SH-SY5Y (cell line): ENCODE results near the gene HMX2.

Source experiments
- GATA2 ChIP-seq: IDR thresholded peaks from 2 replicates; pipeline ENCODE4 v1.6.1; 2011; ENCODE audit warnings: mild to moderate bottlenecking, low read depth, low read length
- GATA3 ChIP-seq: IDR thresholded peaks from 2 replicates; pipeline ENCODE4 v1.6.1; 2011; ENCODE audit warnings: low read depth, mild to moderate bottlenecking, low read length, moderate library complexity

HMX2 gene

GRCh38 chr10:123180101-123181090 lies 32.5 kb downstream of the HMX2 start:
- TF ChIP-seq GATA3 (no peak), GATA2 (no peak)

GRCh38 chr10:123183724-123184123 lies 35.8 kb downstream of the HMX2 start:
- TF ChIP-seq GATA3 (no peak), GATA2 (no peak)

- TF ChIP-seq GATA2 (no peak), GATA3 (no peak)
Measured at GRCh38 chr10:123187781-123188180, 39.8 kb downstream of the HMX2 start.

GRCh38 chr10:123191886-123192285 lies 44.0 kb downstream of the HMX2 start:
- TF ChIP-seq GATA3, result no peak
- TF ChIP-seq GATA2, result no peak

- no peak for TF ChIP-seq GATA2
Measured at GRCh38 chr10:123194056-123194455, 46.1 kb downstream of the HMX2 start.
